Stimulated activated memory B cell treated with anti-CD40 and anti-IgM and Interleukin-4, amounts not matched to agents 10 μg/mL and 1 μg/mL and 100 μg/mL, for 72 hours (primary cell): ENCODE data around the gene PRRT1B.

ENCODE experiments used
- ATAC-seq: fragments of 150-1000 bp; cut with Tn5 transposase; 2 replicates; pipeline ENCODE4 v1.10.0; 2021
- H3K27ac Mint-ChIP-seq: one replicate; pipeline ENCODE4 v1.8.0; 2022; ENCODE audit warnings: mild to moderate bottlenecking, mixed read lengths
- H3K27me3 Mint-ChIP-seq: one replicate; pipeline ENCODE4 v1.8.0; 2022; ENCODE audit warnings: mixed read lengths
- H3K36me3 Mint-ChIP-seq: one replicate; pipeline ENCODE4 v1.8.0; 2022; ENCODE audit warnings: mixed read lengths
- H3K4me1 Mint-ChIP-seq: one replicate; pipeline ENCODE4 v1.8.0; 2022; ENCODE audit warnings: mixed read lengths
- H3K4me3 Mint-ChIP-seq: one replicate; pipeline ENCODE4 v1.8.0; 2022; ENCODE audit warnings: mild to moderate bottlenecking, moderate library complexity, mixed read lengths
- H3K9me3 Mint-ChIP-seq: one replicate; pipeline ENCODE4 v1.8.0; 2022; ENCODE audit warnings: mixed read lengths

The PRRT1B gene

DNA sequence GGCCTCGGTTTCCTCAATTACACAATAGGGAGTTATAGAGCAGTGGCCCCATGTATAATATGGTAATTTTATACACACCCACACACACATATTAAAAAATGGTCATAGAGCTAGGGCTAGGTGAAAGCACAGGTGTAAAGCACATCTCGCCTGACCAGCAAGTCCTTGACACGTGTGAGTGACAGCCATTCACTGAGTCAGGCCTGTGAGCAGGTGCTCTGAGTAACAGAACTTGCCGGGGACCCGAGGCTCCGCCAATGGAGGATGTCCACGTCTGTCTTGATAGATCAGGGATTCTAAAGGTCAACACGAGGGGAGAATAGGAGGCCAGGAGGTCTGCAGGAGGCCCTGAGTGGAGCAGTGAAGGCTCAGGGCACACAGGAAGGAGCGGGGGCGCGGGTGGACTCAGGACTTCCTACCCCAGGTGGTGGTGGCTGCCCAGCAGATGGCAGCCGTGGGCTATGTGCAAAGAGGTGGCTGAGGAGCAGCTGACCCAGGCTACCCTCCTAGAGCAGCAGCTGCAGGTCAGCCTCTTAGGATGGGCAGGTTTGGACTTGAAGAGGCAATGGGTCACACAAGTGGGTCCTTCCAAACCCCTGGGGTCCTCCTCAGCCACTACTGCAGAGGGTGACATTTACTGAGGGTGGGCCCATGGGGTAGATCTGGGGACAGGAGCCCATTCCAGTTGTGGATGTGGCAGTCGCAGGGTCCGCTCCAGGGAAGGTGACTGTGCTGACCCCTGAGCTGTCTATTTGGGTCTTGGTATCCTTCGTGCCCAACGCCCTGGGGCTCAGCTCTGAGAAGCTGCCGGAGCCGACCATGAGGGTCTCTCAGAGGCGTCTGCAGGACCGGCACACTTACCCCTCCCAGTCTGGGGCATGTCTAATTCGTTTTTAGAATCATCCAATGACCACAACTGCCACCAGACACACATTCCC, 45.9 kb downstream of the PRRT1B start:
- Mint-ChIP-seq H3K4me1 (peaks cover 47% of the 10 kb centered on the region), H3K27me3 (no peaks in the 10 kb centered on the region), H3K9me3 (no peaks in the 10 kb centered on the region), H3K27ac (peak overlapping the region; percentile 77), H3K36me3 (peaks cover 77% of the 10 kb centered on the region), H3K4me3 (peak overlapping the region; percentile 27)
- ATAC-seq: peak; percentile 87

GRCh38 chr9:131591845-131592208, 46.5 kb downstream of the PRRT1B start:
- Mint-ChIP-seq H3K27ac (peak overlapping the region; percentile 77), H3K27me3 (no peaks in the 10 kb centered on the region), H3K4me3 (no peak overlapping the region), H3K36me3 (peaks cover 77% of the 10 kb centered on the region), H3K9me3 (no peaks in the 10 kb centered on the region), H3K4me1 (peaks cover 40% of the 10 kb centered on the region)
- no peak for ATAC-seq

GRCh38 chr9:131593091-131593820, 47.9 kb downstream of the PRRT1B start:
- Mint-ChIP-seq H3K4me1 (peaks cover 27% of the 10 kb centered on the region), H3K27ac (peak overlapping the region; percentile 77), H3K9me3 (no peaks in the 10 kb centered on the region), H3K27me3 (no peaks in the 10 kb centered on the region), H3K4me3 (no peak overlapping the region), H3K36me3 (peaks cover 72% of the 10 kb centered on the region)
- no peak for ATAC-seq

DNA sequence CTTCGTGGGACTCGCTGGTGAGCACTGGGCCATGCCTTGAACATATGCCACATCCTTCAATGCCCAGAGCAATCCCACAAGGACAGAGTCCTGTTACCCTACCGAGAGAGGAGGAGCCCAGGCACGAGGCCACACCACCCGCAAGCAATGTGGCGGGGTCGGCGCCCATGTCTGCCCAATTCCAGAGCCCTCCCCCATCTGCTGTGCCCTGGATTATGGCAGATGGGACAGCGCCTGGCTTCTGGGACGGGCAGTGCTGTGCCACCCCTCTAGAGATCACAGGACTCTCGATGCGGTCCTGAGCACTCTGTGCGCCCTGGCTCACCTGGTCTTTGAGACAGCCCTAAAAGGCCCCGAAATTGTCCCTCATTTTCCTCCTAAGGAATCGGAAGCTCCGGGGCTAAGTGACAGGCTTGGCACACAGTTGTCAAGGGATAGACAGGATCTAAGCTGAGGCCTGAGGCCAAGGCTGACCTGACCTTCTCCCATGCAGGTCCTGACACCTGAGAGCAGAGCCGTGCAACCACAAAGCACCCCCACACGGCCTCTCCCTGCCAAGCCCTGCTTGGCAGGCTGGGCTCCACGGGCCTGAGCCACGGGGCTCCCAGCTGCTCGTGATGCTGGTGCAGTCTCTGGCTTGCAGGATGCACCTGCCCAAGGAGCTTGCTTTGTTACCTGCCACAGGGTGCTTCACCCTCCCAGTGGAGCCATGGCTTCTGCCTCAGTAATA, 48.8 kb downstream of the PRRT1B start:
- Mint-ChIP-seq H3K27ac (peak overlapping the region; percentile 64), H3K4me3 (no peak overlapping the region), H3K36me3 (peaks cover 69% of the 10 kb centered on the region), H3K9me3 (no peaks in the 10 kb centered on the region), H3K4me1 (peaks cover 20% of the 10 kb centered on the region), H3K27me3 (no peaks in the 10 kb centered on the region)
- ATAC-seq: no peak

DNA sequence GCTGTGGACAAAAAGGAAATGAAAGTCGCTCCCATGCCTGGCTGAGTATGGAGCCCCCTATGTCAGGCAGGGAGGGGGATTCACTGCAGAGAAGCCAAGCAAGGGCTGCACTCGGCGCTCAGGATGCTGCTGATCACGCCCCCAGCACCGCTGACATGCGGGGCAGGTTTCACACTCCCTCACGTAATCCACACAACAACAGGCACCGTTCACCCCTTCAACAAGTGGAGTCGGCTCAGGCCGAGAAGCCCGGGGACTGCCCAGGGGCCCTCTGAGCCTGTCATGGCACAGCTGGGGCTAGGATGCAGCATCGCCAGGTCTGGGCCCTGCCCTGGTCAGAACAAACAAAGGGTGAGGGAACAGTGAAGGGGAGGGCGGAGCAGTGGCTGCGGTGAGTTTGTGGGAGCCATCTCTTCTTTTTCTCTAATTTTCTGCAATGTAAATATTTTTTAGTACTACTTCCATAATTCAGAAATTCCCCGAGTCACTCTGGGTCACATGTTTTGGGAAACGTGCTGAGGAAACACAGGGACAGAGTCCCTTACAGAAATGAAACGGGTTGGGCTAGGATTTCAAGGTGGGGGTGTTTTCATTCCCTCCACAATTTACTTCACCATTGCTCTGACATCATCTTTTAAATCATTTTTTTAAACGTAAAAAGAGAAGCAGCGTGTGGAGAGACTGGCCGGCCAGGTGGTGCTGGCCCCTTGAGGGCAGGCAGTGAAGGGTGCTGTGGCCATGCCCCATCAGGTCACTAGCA, 49.8 kb downstream of the PRRT1B start:
- no peaks in the 10 kb centered on the region for H3K9me3 Mint-ChIP-seq
- peaks cover 71% of the 10 kb centered on the region for H3K36me3 Mint-ChIP-seq
- ATAC-seq: no peak
- H3K4me1 Mint-ChIP-seq: peaks cover 20% of the 10 kb centered on the region
- H3K27me3 Mint-ChIP-seq: no peaks in the 10 kb centered on the region
- H3K27ac Mint-ChIP-seq: peak overlapping the region; percentile 64
- no peak overlapping the region for H3K4me3 Mint-ChIP-seq

DNA sequence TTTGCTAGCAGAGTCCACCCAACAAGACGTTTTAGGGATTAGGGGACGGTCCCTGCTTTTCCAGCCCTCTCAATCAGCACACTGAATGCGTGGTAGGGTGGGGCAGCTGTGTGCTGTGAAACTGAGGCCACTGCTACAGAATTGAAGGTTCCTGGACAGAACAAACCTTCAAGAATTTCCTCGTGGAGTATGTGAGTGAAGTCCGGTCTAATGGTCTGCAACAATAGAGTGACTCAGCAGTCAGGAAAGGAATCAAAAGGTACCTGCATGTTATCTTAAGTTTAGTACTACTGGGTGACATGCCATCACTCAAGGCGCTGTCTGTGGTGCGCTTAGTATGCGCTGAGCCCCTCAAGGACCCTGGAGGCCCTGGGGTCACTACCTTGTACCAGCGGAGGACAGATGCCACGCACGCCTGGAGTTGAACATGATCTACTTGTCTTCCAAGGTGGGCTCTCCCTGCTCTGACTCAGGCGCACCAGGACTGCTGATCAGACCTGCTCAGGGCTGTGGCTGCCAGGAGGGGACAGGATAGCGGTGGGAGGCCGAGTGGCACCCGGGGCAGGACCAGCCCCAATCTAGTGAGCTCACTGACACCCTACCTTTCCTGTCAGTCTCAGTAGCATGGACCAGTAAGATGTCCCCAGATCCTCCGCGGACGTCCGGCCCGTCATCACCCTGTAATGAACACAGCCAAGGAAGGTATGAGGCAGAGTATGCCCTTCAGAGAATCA, 50.5 kb downstream of the PRRT1B start:
- H3K27ac Mint-ChIP-seq: peak overlapping the region; percentile 64
- no peak overlapping the region for H3K4me3 Mint-ChIP-seq
- H3K36me3 Mint-ChIP-seq: peaks cover 70% of the 10 kb centered on the region

DNA sequence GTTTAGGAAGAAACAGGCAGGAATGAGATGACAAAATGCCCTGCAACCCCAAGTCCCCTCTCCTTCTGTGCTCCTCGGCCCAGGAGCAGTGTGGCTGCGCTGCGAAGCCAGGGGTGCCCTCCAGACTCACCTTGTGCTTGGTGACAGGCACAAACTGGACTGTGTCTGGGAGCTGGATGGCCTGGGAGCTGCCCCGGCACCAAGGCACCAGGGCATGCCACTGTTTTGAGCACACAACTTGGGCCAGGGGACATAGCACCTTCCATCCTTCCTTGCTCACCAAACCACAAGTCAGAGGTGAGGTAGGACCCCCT, 51.1 kb downstream of the PRRT1B start:
- Mint-ChIP-seq H3K36me3 (peaks cover 69% of the 10 kb centered on the region), H3K9me3 (no peaks in the 10 kb centered on the region), H3K27ac (peak overlapping the region; percentile 64), H3K4me1 (peaks cover 13% of the 10 kb centered on the region), H3K27me3 (no peaks in the 10 kb centered on the region), H3K4me3 (no peak overlapping the region)
- no peak for ATAC-seq

More for the DNA sequence above, 50.5 kb downstream of the PRRT1B start:
- Mint-ChIP-seq H3K4me1 (peaks cover 15% of the 10 kb centered on the region), H3K27me3 (no peaks in the 10 kb centered on the region), H3K9me3 (no peaks in the 10 kb centered on the region)
- no peak for ATAC-seq

DNA sequence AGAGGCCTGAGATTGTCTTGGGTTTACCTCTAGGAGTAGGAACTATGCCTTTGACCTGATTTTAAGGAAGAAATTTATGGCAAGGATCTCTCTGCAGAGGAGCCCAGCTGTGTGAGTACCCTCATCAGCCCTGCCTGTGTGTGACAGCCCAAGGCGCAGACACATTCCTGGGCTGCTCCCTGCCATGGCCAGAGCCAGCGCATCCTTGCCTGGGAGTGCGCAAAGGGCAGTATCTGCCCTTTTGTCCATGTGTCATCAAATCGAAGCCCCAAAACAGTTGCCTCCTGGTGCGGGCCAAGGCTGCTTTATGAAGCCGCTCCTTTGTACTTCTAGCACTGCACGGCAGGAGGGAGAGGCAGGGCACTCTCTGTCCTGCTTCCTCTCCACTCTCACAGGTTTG, 51.9 kb downstream of the PRRT1B start:
- Mint-ChIP-seq H3K4me3 (no peak overlapping the region), H3K27ac (peak overlapping the region; percentile 59), H3K36me3 (peaks cover 70% of the 10 kb centered on the region), H3K27me3 (no peaks in the 10 kb centered on the region), H3K9me3 (no peaks in the 10 kb centered on the region), H3K4me1 (peaks cover 13% of the 10 kb centered on the region)
- no peak for ATAC-seq

GRCh38 chr9:131598121-131598520, 52.8 kb downstream of the PRRT1B start:
- H3K27ac Mint-ChIP-seq: no peak overlapping the region
- peaks cover 21% of the 10 kb centered on the region for H3K4me1 Mint-ChIP-seq
- H3K9me3 Mint-ChIP-seq: no peaks in the 10 kb centered on the region
- ATAC-seq: no peak
- no peaks in the 10 kb centered on the region for H3K27me3 Mint-ChIP-seq
- H3K4me3 Mint-ChIP-seq: no peak overlapping the region
- H3K36me3 Mint-ChIP-seq: peaks cover 78% of the 10 kb centered on the region

- H3K9me3 Mint-ChIP-seq: no peaks in the 10 kb centered on the region
- no peak overlapping the region for H3K4me3 Mint-ChIP-seq
- no peaks in the 10 kb centered on the region for H3K27me3 Mint-ChIP-seq
- H3K27ac Mint-ChIP-seq: no peak overlapping the region
- H3K4me1 Mint-ChIP-seq: peaks cover 33% of the 10 kb centered on the region
- no peak for ATAC-seq
- H3K36me3 Mint-ChIP-seq: peaks cover 82% of the 10 kb centered on the region
Measured at GRCh38 chr9:131601683-131602181, 56.4 kb downstream of the PRRT1B start.

DNA sequence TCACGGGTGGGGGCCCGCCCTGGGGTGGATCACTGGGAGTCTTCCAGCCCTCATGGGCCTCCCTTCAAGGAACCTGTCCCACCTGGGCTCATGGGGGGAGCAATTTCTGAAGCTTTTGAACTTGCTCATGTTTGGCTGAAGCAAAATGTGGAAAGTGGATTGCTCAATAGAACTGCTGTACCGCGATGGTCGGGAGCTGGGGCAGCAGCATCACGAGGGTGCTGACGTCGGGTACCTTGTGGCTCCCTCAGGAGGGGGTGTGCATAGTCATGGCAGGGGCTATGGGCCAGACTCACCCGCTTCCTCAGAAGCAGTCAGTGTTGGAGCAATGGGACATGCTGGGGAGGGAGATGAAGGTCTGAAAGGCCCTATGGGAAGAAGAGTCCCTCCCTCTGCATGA, 57.9 kb downstream of the PRRT1B start:
- Mint-ChIP-seq H3K36me3 (peaks cover 87% of the 10 kb centered on the region), H3K27me3 (no peaks in the 10 kb centered on the region), H3K4me1 (peaks cover 44% of the 10 kb centered on the region), H3K27ac (peak overlapping the region; percentile 50), H3K9me3 (no peaks in the 10 kb centered on the region), H3K4me3 (no peak overlapping the region)
- ATAC-seq: no peak

- Mint-ChIP-seq H3K27ac (peak overlapping the region; percentile 50), H3K4me1 (peaks cover 50% of the 10 kb centered on the region), H3K27me3 (no peaks in the 10 kb centered on the region), H3K9me3 (no peaks in the 10 kb centered on the region), H3K36me3 (peaks cover 90% of the 10 kb centered on the region), H3K4me3 (no peak overlapping the region)
- ATAC-seq: no peak
Measured at GRCh38 chr9:131603711-131604439, 58.6 kb downstream of the PRRT1B start.

GRCh38 chr9:131605770-131606590, 60.7 kb downstream of the PRRT1B start:
- ATAC-seq: no peak
- peaks cover 91% of the 10 kb centered on the region for H3K36me3 Mint-ChIP-seq
- H3K4me3 Mint-ChIP-seq: no peak overlapping the region
- peaks cover 50% of the 10 kb centered on the region for H3K4me1 Mint-ChIP-seq
- no peaks in the 10 kb centered on the region for H3K9me3 Mint-ChIP-seq
- peak overlapping the region; percentile 69 for H3K27ac Mint-ChIP-seq
- H3K27me3 Mint-ChIP-seq: no peaks in the 10 kb centered on the region
